GM18517 (cell line): ENCODE results near the gene SCP2.

Experiments
- ATAC-seq: cut with Tn5 transposase; IDR thresholded peaks from one replicate; pipeline ENCODE4 v1.9.1; 2021; ENCODE audit warnings: mild to moderate bottlenecking, moderate library complexity; ENCODE audit not compliant: unreplicated experiment

SCP2 gene

GRCh38 chr1:53066488-53066887 lies 139.4 kb downstream of the SCP2 start:
- no peak for ATAC-seq

DNA sequence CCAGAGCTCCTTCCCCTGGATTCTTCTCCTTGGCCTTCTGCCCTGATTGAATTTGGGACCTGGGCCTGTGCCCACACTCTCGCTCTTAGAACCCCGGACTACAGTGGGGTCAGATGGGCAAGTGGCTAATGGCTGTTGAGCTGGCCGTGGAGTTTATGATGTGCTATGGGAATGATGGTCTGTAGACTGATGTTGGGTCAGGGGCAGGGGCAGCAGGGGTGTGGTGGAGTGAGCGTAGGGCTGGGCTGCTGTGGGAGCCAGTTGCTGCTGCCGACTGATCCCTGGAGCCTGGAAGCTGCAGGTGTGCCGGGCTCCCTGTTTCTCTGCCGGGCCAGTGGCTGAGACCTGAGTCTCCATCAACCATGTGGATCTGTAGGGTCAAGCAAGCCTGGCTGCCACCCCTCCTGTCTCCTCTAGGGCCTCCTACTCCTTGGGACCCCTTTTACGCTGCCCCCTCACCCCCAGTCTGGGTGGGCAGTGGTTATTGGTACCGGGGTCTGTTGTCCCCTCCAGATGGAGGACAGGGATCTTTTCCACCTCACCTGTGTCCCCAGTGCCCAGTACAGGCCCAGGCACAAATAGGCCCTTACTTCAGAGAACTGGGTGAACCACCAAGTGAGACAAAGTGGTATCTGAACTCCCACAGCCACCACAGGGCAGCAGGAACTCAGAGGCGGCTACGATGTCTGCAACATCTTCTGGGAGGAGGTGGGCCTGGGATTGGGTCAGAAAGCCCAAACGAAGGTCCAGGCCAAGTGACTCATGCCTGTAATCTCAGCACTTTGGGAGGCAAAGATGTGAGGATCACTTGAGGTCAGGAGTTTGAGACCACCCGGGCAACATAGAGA lies 140.0 kb downstream of the SCP2 start:
- ATAC-seq = no peak

DNA sequence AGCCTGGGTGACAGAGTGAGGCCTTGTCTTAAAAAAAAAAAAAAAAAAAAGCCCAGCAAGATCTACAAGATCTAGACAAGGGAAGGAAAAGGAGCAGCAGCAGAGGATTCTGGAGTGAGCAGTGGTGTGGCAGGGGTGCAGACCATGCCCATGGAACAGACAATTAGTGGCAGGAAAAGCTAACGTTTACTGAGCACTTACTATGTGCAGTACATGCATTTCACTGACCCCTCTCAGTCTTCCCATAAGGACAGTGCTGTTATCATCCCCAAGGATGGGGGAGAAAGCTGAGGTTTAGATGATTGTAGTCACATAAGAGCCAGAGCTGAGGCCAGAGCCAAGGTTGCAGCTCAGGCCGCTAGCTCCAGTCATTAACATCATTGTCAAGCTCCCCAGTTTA lies 140.8 kb downstream of the SCP2 start:
- ATAC-seq = no peak

DNA sequence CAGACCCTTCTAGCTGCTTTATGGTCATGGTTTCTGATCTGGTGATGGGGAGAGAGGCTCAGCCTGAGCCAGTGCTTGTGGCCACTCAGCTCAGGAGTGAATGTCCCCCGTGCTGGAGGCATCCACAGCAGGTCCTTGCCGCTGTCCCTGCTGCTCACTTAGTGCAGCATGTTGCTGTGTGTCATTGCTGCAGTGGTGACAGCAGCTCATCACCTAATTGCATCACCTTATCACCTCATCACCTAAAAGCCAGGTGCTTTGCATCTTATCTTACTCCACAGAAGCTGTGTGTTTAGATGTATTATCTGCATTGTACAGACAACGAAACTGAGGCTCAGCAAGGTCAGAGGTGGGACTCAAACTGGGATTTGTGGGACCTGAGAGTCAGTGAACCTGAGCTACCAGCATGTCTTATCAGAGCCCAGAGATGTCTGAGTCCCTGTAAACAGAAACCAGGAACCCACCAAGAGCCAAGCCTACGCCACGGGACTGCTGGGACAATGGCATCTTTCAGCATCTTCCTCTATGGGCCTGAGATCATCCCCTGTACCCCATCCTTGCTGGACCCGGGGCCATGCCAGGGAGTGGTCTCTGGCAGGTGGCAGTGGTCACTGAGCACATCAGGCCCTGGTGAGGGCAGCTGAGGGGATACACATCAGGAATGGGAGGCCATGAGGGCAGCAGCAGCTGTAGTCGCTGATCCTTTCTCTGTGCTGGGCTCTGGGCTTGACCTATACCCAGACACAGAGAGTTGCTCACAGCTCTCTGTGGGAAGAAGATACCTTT lies 141.4 kb downstream of the SCP2 start:
- ATAC-seq = no peak

GRCh38 chr1:53069265-53069662 lies 142.2 kb downstream of the SCP2 start:
- ATAC-seq = no peak

DNA sequence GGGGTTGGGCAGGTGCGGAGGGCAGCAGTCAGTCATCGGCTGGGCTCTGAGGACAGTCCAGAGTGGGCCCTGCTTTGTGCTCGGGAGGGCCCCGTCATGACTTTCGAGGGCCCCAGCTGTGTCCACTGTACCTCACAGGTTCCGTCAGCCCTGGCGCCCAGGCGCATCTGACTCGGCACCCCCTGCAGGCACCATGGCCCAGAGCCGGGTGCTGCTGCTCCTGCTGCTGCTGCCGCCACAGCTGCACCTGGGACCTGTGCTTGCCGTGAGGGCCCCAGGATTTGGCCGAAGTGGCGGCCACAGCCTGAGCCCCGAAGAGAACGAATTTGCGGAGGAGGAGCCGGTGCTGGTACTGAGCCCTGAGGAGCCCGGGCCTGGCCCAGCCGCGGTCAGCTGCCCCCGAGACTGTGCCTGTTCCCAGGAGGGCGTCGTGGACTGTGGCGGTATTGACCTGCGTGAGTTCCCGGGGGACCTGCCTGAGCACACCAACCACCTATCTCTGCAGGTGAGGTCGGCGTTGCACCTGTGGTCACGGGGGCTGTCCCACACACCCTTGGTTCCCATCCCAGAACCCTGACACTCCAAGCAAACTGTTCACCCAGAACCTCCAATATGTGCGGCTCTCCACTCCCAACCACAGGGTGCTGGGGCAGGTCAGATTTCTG lies 142.7 kb downstream of the SCP2 start:
- ATAC-seq = no peak

GRCh38 chr1:53070621-53071020 lies 143.5 kb downstream of the SCP2 start:
- ATAC-seq = no peak

- no peak for ATAC-seq
Measured at GRCh38 chr1:53071167-53071865, 144.2 kb downstream of the SCP2 start.

- ATAC-seq = no peak
Measured at GRCh38 chr1:53071915-53072314, 144.8 kb downstream of the SCP2 start.

DNA sequence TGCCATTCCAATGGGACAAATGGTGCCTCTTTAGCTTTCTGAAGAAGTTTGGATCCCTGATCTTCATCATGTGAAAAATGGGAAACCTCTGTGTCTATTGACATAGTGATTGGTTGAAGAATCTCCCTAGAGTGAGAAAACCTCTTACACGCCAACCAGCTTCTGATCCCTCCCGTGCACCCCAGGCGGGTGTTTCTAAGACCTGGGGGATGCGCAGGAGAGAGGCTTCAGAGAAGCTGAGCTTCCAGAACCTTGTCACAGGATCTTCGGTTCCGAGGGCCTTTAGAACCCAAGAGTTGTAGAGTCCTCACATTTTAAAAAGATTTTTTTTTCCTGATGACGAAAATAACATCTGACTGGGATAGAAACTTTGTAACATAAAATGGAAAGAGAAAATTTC lies 146.2 kb downstream of the SCP2 start:
- no peak for ATAC-seq

DNA sequence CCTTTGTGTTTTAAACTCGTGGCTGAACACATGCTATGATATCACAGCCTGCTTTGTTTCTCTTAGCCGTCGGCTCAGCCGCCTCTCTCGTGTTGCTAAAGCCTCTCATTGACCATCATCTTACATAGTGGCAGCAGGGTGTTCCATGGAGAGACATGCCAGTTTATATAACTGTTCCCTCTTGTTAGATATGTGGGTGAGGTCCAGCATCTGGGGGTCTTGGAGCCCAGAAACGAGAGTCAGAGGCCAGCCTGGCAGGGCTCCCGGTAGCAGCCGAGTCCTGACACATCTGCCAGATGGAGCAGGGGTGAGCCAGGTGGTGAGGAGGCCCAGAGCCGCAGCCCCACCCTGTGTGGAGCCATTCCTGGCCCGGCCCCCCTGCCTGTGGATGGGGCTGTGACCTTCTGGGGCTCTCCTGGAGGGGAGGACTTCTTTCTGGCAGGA lies 146.8 kb downstream of the SCP2 start:
- ATAC-seq = no peak

DNA sequence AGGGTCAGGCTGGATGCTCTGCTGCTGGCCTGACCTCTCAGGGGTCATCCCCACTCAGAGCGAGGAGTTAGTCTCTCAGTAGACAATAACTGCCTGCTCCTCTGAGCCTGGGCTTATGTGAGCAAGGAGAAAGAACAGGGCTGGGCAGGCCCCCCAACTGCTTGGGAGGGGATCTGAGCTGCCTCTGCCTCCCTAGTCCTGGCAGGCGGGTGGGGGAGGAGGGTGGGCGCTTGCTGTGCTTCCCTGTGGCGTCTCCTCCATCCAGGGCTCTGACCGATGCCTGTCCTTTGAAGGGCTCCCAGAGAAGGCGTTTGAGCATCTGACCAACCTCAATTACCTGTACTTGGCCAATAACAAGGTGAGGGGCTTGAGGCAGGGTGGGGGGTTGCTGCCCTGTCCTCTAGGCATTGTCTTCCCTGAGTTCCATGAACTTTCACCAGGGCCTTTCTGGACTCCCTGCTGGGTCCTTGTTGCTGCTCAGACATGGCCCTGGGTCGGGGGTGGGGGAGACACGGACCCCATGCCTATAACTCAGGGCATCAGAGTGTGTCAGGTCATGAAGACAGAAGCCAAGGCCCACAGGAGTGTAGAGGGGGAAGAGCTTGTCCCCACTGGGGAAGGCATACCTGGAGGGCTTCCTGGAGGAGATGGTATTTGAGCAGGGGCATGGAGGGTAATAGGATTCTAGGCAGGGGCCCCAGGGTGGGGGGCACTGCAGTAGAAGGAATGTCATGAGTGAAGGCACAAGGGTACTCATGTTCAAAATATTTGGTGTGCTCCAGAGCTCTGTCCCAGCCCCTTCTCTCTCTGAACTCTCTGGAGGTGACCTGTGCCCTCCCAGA lies 147.5 kb downstream of the SCP2 start:
- no peak for ATAC-seq

DNA sequence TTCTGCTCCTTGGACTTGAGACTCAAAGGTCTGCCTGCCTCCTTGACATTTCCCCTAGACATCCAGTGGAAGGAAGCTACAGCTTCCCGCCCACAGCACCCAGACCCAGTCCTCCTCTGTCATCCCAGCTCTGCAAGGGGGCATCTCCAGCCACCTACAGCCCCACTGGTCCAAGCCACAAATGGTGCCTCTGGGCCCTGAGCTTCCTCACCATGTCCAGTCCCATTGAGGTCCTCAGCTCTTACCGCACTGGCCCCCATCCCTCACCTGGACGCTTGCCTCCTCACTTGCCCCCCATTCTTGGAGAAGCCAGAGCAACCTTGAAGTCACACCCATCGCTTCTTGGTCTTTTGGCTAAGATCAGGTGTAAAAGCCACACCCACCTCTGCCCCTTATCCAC lies 148.1 kb downstream of the SCP2 start:
- ATAC-seq = no peak

DNA sequence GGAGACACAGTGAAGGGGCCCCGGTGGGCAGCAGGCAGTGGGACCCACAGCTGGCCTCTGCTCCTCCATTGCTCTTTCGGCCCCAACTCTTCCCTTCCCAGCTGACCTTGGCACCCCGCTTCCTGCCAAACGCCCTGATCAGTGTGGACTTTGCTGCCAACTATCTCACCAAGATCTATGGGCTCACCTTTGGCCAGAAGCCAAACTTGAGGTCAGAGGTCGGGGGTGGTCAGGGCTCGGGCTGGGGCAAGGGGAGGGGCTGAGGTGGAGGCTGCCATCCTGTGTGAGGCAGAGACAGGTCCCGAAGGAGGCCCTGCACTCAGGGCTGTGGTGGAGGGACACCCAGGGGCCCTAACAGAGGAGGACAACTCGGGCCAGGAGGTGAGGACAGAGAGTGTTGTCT lies 148.7 kb downstream of the SCP2 start:
- no peak for ATAC-seq

GRCh38 chr1:53076165-53076564 lies 149.1 kb downstream of the SCP2 start:
- ATAC-seq = no peak

DNA sequence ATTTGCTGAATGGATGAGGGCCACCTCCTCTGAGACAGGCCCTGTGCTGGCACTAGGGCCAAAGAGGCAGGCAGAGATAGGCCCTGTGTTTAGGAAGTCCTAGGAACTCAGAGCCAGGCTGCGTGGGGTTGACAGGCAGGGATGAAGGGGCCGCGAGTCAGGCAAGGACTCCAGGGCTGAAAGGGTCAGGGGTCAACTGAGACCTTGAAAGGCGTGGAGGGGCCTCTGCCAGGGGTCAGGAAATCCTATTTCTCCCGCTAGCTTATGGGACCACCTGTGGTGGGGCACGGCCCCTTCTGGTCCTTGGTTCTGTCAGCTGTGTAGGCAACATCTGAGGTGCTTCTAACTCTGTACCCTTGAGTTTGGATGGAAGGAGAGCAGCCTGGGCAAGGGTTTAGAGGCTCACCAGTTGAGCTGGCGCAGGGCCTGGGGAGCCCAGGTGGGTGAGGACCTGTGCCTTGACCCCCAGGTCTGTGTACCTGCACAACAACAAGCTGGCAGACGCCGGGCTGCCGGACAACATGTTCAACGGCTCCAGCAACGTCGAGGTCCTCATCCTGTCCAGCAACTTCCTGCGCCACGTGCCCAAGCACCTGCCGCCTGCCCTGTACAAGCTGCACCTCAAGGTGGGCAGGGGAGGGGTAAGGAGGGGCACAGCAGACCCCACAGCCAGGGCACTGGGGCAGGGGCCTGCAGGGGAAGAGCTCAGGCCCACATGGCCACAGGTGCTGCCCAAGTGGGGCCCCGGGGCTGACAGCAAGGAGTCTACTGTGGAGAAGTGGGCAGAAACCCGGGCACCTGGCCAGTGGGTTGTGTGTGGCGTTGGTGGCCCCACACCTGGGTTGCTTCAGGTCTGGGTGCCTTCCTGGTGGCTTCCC lies 149.9 kb downstream of the SCP2 start:
- no peak for ATAC-seq

- no peak for ATAC-seq
Measured at GRCh38 chr1:53077599-53077965, 150.5 kb downstream of the SCP2 start.

- no peak for ATAC-seq
Measured at GRCh38 chr1:53078333-53079101, 151.4 kb downstream of the SCP2 start.
